ENCODE results near the gene NELFCD. TPM values are rescaled to one million over a fixed set of nuclear protein-coding genes. Genes with fewer than 3 reads are reported as not detected.

NELFCD gene
- total RNA-seq, 2 donors from 2014 or later: 55.0 to 85.2 TPM

GRCh38 chr20:59015812-59016711 lies 35.0 kb downstream of the NELFCD start:
- intact Hi-C loops (cut with DNase I): no loop called here
- no peaks in the 10 kb centered on the region for H3K27me3 ChIP-seq (replicated peaks; ENCODE audit: insufficient read depth)
- H3K4me3 ChIP-seq: no peak overlapping the region
- no peaks in the 10 kb centered on the region for H3K36me3 ChIP-seq
- H3K27ac ChIP-seq: no peak overlapping the region
- 71% methylated on average over 16 of the region's 16 CpGs for WGBS
- no peaks in the 10 kb centered on the region for H3K4me1 ChIP-seq (replicated peaks)
- TF ChIP-seq POLR2A (IDR thresholded peaks at IDR 0.05) (no peak), POLR2AphosphoS5 (IDR thresholded peaks at IDR 0.05) (no peak), CTCF (IDR thresholded peaks at IDR 0.05) (no peak)
- DNase-seq (ENCODE audit: low spot score): no peak
- no peaks in the 10 kb centered on the region for H3K9me3 ChIP-seq

GRCh38 chr20:59016795-59017492 lies 35.9 kb downstream of the NELFCD start:
- Histone ChIP-seq H3K4me1 (replicated peaks) (no peaks in the 10 kb centered on the region), H3K4me3 (no peak overlapping the region), H3K36me3 (no peaks in the 10 kb centered on the region), H3K27ac (no peak overlapping the region), H3K9me3 (no peaks in the 10 kb centered on the region), H3K27me3 (replicated peaks; ENCODE audit: insufficient read depth) (no peaks in the 10 kb centered on the region)
- TF ChIP-seq CTCF (IDR thresholded peaks at IDR 0.05): no peak
- TF ChIP-seq POLR2A (IDR thresholded peaks at IDR 0.05): no peak
- TF ChIP-seq POLR2AphosphoS5 (IDR thresholded peaks at IDR 0.05): no peak
- intact Hi-C loops (cut with DNase I): no loop called here
- no peak for DNase-seq (ENCODE audit: low spot score)
- 39% methylated on average over 4 of the region's 4 CpGs for WGBS

GRCh38 chr20:59017493-59018231 lies 36.6 kb downstream of the NELFCD start:
- intact Hi-C loops (cut with DNase I): no loop called here
- no peak overlapping the region for H3K27ac ChIP-seq
- 94% methylated on average over 16 of the region's 16 CpGs for WGBS
- TF ChIP-seq POLR2A (IDR thresholded peaks at IDR 0.05): no peak
- no peak for TF ChIP-seq CTCF (IDR thresholded peaks at IDR 0.05)
- TF ChIP-seq POLR2AphosphoS5 (IDR thresholded peaks at IDR 0.05): no peak
- H3K4me1 ChIP-seq (replicated peaks): no peaks in the 10 kb centered on the region
- no peak overlapping the region for H3K4me3 ChIP-seq
- no peak for DNase-seq (ENCODE audit: low spot score)
- no peaks in the 10 kb centered on the region for H3K36me3 ChIP-seq
- H3K27me3 ChIP-seq (replicated peaks; ENCODE audit: insufficient read depth): no peaks in the 10 kb centered on the region
- no peaks in the 10 kb centered on the region for H3K9me3 ChIP-seq

GRCh38 chr20:59018817-59019216 lies 37.8 kb downstream of the NELFCD start:
- Histone ChIP-seq H3K36me3 (no peaks in the 10 kb centered on the region), H3K4me1 (replicated peaks) (no peaks in the 10 kb centered on the region), H3K9me3 (no peaks in the 10 kb centered on the region), H3K27me3 (replicated peaks; ENCODE audit: insufficient read depth) (no peaks in the 10 kb centered on the region), H3K27ac (no peak overlapping the region), H3K4me3 (no peak overlapping the region)
- WGBS: 90% methylated on average over 10 of the region's 10 CpGs
- DNase-seq (ENCODE audit: low spot score): no peak
- intact Hi-C loops (cut with DNase I): no loop called here
- no peak for TF ChIP-seq POLR2AphosphoS5 (IDR thresholded peaks at IDR 0.05)
- TF ChIP-seq CTCF (IDR thresholded peaks at IDR 0.05): no peak
- TF ChIP-seq POLR2A (IDR thresholded peaks at IDR 0.05): no peak
